ENCODE data around the gene MEX3C. TPM values are rescaled to one million over a fixed set of nuclear protein-coding genes. Genes with fewer than 3 reads are reported as not detected.

The MEX3C gene
- 25.1 and 27.1 TPM in 2 replicates for total RNA-seq

DNA sequence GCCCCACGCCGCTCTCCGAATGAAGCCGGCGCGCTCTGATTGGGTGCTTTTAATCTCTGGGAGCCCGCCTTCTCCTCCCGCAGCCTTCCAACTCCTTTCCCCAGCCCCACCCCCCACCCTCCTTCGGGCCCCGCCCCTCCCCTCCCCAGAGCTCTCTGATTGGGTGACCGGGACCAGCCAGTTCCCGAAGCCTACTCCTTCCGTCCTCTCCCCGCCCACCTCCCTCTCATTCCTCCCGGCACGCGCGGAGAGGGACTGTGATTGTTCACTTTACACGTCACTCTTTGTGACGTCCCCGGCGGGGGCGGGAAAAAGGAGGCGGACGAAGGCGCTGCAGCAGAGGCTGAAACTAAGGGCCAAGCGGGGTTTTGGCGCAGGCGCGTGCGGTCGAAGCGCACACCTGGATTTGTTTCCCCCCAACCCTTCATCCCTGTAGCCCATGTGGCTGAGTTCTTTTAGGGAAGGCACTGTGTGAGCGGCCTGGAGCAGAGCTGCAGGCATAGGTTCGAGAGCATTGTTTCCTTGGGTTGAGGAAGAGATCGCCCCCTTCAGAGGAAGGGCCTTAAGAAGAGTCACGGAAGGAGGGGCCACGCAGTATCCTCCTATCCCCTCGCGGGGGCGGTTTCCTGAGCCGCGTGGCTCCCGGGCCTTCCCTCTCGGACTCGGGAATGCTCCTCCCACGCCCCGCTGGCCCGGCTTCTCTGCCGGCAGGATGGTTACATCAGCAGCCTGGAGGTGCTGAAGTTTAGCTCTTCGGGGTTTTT, at the start of gene MEX3C:
Gene MEX3C, minus strand, starts transcription at position 21 of the 764 bp plus-strand sequence. CDS start 361 bp downstream, outside the sequence.

Other genes with a start within 250 kb of the MEX3C start
- gene ELAC1, start 229.6 kb downstream of the MEX3C start, total RNA-seq = 6.6 and 7.4 TPM in 2 replicates
- 64.9 and 69.7 TPM in 2 replicates for gene SMAD4, start 167.5 kb downstream of the MEX3C start, total RNA-seq

Measured in bronchus fibroblast of lung (primary cell).